ENCODE results near the gene ARID4A. TPM values are rescaled to one million over a fixed set of nuclear protein-coding genes. Genes with fewer than 3 reads are reported as not detected.

The ARID4A gene
- total and polyA plus RNA-seq, 9 of the 15 experiments (the other 6 are each of a cell fraction or from before 2014, with no cell fraction given): 2.4 to 11.5 (median 8.7) TPM

- CTCF ChIA-PET (ENCODE audit: low intra/inter-chr PET ratio): no interaction called here
- BruUV-seq (replicated peaks): no TSS peak
- Histone ChIP-seq H3K27me3 (ENCODE audit: control insufficient read depth in 2 of 2, insufficient read depth in 2 of 2, low read length in 2 of 2) (no peaks in the 10 kb centered on the region), H3K79me2 (ENCODE audit: control insufficient read depth, insufficient read depth, low read length) (peaks cover 73% of the 10 kb centered on the region), H3K4me1 (replicated peaks in 1 of 2; ENCODE audit: control insufficient read depth in 2 of 2, insufficient read depth in 2 of 2, low read length in 2 of 2) (peaks cover 0 to 25% of the 10 kb centered on the region in 2 experiments; a peak in 4 of 5 replicates), H3K9me3 (replicated peaks; ENCODE audit: control insufficient read depth, insufficient read depth, low read depth, low read length) (no peaks in the 10 kb centered on the region), H4K20me1 (replicated peaks; ENCODE audit: control insufficient read depth, insufficient read depth, low read length) (peaks cover 6% of the 10 kb centered on the region), H3K4me2 (ENCODE audit: insufficient read depth, low read length) (no peak overlapping the region), H3K4me3 (no peak overlapping the region), H3K36me3 (ENCODE audit: control insufficient read depth, insufficient read depth, low read length) (peaks cover 82% of the 10 kb centered on the region), H3K27ac (ENCODE audit: extremely low read depth, low read depth, low read length) (no peak overlapping the region), H3K9me1 (ENCODE audit: control insufficient read depth, insufficient read depth, low read length) (no peaks in the 10 kb centered on the region), H3K9ac (ENCODE audit: insufficient read depth in 1 of 2, low read depth in 2 of 2, low read length in 2 of 2) (no peak overlapping the region), H2AFZ (ENCODE audit: low read depth, low read length) (no peak overlapping the region)
- FAIRE-seq: no peak
- no peak for DNase-seq (ENCODE audit: extremely low read depth in 1 of 4, low spot score in 3 of 4)
- POLR2A ChIA-PET: no interaction called here
- ATAC-seq: no peak; the same call in 2 of the 3 replicates
- TF ChIP-seq ZNF518B (CRISPR knock-in tag; IDR thresholded peaks at IDR 0.05): no peak
- no peak for TF ChIP-seq ELF2 (CRISPR knock-in tag; IDR thresholded peaks at IDR 0.05)
- no peak for TF ChIP-seq ZNF740 (CRISPR knock-in tag; IDR thresholded peaks at IDR 0.05)
- TF ChIP-seq ZNF740 (tag; IDR thresholded peaks at IDR 0.05): no peak
- no peak for TF ChIP-seq KDM4B (IDR thresholded peaks at IDR 0.05; ENCODE audit: borderline replicate concordance in 2 of 2, low read depth in 1 of 2)
- no peak for TF ChIP-seq TFAP4 (CRISPR knock-in tag; IDR thresholded peaks at IDR 0.05; ENCODE audit: borderline replicate concordance)
- TF ChIP-seq ZNF507 (tag; conservative IDR thresholded peaks at IDR 0.05): no peak
- no peak for TF ChIP-seq ZNF263 (CRISPR knock-in tag; IDR thresholded peaks at IDR 0.05; ENCODE audit: borderline replicate concordance)
- TF ChIP-seq ZNF121 (CRISPR knock-in tag; conservative IDR thresholded peaks at IDR 0.05): no peak
- TF ChIP-seq ZNF212 (CRISPR knock-in tag; IDR thresholded peaks at IDR 0.05): no peak
- no peak for TF ChIP-seq CBX1 (IDR thresholded peaks at IDR 0.05; ENCODE audit: low read depth)
- no peak for TF ChIP-seq PPARD (CRISPR knock-in tag; IDR thresholded peaks at IDR 0.05)
- no peak for TF ChIP-seq ZNF408 (CRISPR knock-in tag; IDR thresholded peaks at IDR 0.05; ENCODE audit: low read depth)
- 57% methylated on average over 4 of the region's 4 CpGs for WGBS (ENCODE audit: insufficient coverage, low coverage, missing lambda C conversion rate)
- intact Hi-C loops (cut with micrococcal nuclease) (no loop called here), in situ Hi-C loops (cut with MboI) (no loop called here)
These were observed 15.3 kb upstream of the ARID4A start for GRCh38 chr14:58282925-58283593.
